Measurements from ENCODE around the gene CD247.

DNA sequence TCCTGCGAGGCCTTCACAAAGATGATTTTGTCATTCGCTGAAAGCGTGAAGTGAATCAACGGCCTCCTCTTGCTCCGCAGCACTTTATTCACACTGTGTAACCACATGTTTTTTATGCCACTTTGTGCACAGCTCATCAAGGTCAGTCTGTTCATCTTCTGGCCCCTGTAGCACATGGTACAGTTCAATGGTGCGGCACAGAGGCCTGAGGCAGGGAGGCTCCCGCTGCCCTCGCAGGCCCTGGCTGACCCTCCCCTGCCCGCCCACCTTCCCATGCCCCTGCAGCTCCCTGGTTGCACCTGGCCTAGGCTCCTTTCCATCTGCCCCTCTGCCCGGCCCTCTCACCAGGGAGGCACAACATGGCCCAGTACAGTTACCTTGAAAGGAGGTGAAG, 87.5 kb downstream of the CD247 start:
- TF ChIP-seq, protein P1, sequence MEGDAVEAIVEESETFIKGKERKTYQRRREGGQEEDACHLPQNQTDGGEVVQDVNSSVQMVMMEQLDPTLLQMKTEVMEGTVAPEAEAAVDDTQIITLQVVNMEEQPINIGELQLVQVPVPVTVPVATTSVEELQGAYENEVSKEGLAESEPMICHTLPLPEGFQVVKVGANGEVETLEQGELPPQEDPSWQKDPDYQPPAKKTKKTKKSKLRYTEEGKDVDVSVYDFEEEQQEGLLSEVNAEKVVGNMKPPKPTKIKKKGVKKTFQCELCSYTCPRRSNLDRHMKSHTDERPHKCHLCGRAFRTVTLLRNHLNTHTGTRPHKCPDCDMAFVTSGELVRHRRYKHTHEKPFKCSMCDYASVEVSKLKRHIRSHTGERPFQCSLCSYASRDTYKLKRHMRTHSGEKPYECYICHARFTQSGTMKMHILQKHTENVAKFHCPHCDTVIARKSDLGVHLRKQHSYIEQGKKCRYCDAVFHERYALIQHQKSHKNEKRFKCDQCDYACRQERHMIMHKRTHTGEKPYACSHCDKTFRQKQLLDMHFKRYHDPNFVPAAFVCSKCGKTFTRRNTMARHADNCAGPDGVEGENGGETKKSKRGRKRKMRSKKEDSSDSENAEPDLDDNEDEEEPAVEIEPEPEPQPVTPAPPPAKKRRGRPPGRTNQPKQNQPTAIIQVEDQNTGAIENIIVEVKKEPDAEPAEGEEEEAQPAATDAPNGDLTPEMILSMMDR (conservative IDR thresholded peaks at IDR 0.05; ENCODE audit: low read depth, low read length), result no peak
- no peak for TF ChIP-seq EZH2 (IDR thresholded peaks at IDR 0.05; ENCODE audit: borderline replicate concordance, low read depth, low read length, poor library complexity, severe bottlenecking)
